Suppressor macrophage (primary cell): ENCODE results near the gene CRELD2.

Source experiments
- DNase-seq, 4 experiments: peaks; one replicate each; pipeline ENCODE4 v3.0.0-alpha.2; 2020 to 2022

Gene CRELD2

GRCh38 chr22:49948116-49948957 is 29.9 kb downstream of the CRELD2 start:
- no peak for DNase-seq

GRCh38 chr22:49948958-49949913 is 30.8 kb downstream of the CRELD2 start:
- no peak for DNase-seq

- no peak for DNase-seq
Measured at GRCh38 chr22:49949914-49950292, 31.5 kb downstream of the CRELD2 start.

GRCh38 chr22:49950396-49950994 is 32.1 kb downstream of the CRELD2 start:
- DNase-seq, result no peak

GRCh38 chr22:49951000-49951677 is 32.7 kb downstream of the CRELD2 start:
- DNase-seq, result peak in 3 of 4 experiments; percentile 47 to 66 (median 64)

- DNase-seq, result no peak
Measured at GRCh38 chr22:49951678-49951985, 33.2 kb downstream of the CRELD2 start.

- no peak for DNase-seq
Measured at GRCh38 chr22:49951986-49952896, 33.8 kb downstream of the CRELD2 start.

GRCh38 chr22:49953027-49953679 is 34.7 kb downstream of the CRELD2 start:
- peak in 1 of 4 experiments; percentile 43 for DNase-seq

- DNase-seq, result no peak
Measured at GRCh38 chr22:49953680-49954344, 35.4 kb downstream of the CRELD2 start.

GRCh38 chr22:49954354-49954753 is 35.9 kb downstream of the CRELD2 start:
- no peak for DNase-seq

GRCh38 chr22:49954991-49955580 is 36.7 kb downstream of the CRELD2 start:
- no peak for DNase-seq

GRCh38 chr22:49955581-49956417 is 37.4 kb downstream of the CRELD2 start:
- no peak for DNase-seq

GRCh38 chr22:49956418-49956770 is 38.0 kb downstream of the CRELD2 start:
- no peak for DNase-seq

GRCh38 chr22:49956914-49957825 is 38.7 kb downstream of the CRELD2 start:
- DNase-seq, result no peak

GRCh38 chr22:49957826-49958365 is 39.5 kb downstream of the CRELD2 start:
- no peak for DNase-seq

GRCh38 chr22:49958366-49958921 is 40.0 kb downstream of the CRELD2 start:
- DNase-seq, result no peak
